Neural cell (in vitro differentiated cells): ENCODE measurements around the gene RAB5B.

Experiments
- EP300 ChIP-seq: fragments of 450-650 bp; conservative IDR thresholded peaks from 2 replicates; pipeline ENCODE4 v1.6.1; 2014; ENCODE audit warnings: antibody characterized with exemption, mild to moderate bottlenecking, moderate library complexity; ENCODE audit not compliant: poor library complexity, severe bottlenecking
- TF ChIP-seq, protein P1 (sequence below): fragments of 450-650 bp; IDR thresholded peaks from 2 replicates; pipeline ENCODE4 v1.5.1; 2014; ENCODE audit warnings: antibody characterized with exemption, mild to moderate bottlenecking, moderate library complexity; ENCODE audit not compliant: poor library complexity, severe bottlenecking

DNA sequence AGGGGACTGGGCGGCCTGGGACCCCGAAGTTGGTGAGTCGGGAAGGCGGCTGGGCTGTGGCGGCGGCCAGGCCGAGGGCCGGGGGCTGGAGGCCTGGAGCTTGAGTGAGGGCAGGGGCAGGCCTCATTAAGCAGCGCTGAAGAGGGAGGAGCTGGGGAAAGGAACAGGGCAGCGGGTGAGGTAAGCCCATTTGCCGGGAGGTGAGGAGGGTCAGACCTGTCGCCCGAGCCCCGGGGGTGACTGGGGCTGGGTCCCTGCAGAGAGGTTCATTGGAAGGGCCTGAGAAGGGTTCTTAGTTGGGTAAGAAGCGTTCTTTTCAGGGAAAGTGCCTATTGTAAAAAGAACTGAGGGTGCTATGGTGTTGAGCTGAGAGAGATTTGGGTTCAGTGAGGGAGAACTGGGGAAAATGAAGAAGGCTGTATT, 441 bp downstream of the RAB5B start:
- no peak for TF ChIP-seq EP300
- TF ChIP-seq, protein P1, sequence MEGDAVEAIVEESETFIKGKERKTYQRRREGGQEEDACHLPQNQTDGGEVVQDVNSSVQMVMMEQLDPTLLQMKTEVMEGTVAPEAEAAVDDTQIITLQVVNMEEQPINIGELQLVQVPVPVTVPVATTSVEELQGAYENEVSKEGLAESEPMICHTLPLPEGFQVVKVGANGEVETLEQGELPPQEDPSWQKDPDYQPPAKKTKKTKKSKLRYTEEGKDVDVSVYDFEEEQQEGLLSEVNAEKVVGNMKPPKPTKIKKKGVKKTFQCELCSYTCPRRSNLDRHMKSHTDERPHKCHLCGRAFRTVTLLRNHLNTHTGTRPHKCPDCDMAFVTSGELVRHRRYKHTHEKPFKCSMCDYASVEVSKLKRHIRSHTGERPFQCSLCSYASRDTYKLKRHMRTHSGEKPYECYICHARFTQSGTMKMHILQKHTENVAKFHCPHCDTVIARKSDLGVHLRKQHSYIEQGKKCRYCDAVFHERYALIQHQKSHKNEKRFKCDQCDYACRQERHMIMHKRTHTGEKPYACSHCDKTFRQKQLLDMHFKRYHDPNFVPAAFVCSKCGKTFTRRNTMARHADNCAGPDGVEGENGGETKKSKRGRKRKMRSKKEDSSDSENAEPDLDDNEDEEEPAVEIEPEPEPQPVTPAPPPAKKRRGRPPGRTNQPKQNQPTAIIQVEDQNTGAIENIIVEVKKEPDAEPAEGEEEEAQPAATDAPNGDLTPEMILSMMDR = no peak
